HTR-8/SVneo (cell line): Measurements from ENCODE around the gene RIC8A.
"Not testable (repeated sequence)": the region's sequence is repeated elsewhere in the genome, so short reads cannot be mapped to it uniquely, and the experiment has no call there.

Experiments
- DNase-seq: peaks from one replicate; pipeline ENCODE4 v3.0.0; 2011; ENCODE audit warnings: low spot score, mixed read lengths; ENCODE audit not compliant: insufficient read length
- FAIRE-seq: peaks from 2 replicates; lab custom pipeline; 2011; peaks lifted over from hg19 to GRCh38; lab: Jason Lieb, UNC

Gene RIC8A

DNA sequence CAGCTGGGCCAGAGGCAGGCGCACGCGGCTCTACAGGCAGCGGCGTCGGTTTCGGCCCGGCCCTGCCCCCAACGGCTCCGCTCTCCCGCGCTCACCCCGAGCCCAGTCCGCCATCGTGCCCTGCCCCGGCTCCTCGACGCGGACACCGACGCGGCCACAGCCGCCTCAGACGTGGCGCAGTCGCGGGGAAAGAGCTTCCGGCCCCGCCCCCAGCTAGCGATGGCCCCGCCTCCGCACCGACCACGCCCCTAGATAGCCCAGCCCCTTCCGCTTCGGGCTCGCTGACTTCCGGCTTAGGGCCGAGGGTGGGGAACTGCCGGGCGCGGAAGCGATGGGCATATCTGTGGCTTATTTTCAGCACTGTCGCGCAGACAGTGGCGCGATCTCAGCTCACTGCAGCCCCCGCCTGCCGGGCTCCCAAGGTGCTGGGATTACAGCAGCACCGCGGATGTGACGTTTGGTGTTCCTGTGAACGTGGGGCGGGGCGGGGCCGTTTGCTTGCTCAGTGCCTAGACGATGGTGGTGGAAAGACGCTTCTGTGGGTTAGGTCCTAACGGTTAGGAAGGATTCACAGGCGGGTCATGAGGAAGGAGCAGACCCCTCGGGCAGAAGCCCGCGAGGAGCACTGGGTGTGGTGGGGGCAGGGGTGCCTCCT is at the start of gene RIC8A, which contains the start of gene BET1L:
Gene RIC8A, plus strand, starts transcription at position 501 of the 655 bp plus-strand sequence. CDS start 1,147 bp downstream, outside the sequence.
Gene BET1L, minus strand, starts transcription at position 192 of the 655 bp plus-strand sequence. Its CDS starts 78 bp downstream, at position 114.
- peak; percentile 96 for DNase-seq
- FAIRE-seq, result peak; percentile 96

DNA sequence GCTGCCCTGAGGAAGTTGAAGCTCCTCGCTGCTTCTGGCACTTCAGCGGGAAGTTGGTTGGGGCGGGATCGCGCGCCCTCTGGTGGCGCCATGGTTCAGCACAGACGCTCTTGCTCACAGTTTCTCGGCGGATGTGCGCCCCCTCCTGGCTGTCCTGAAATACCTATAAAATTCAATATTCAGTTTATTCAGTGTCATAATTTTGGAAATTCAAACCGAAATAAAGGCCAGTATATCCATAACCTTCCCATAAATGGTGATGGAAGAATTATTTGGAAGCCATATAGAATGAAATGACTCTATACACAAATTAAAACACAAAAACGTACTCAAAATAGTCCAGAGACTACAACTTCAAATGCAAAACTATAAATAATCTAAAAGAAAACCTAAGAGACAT is 27.3 kb upstream of the RIC8A start:
- DNase-seq, FAIRE-seq: not testable (repeated sequence)

DNA sequence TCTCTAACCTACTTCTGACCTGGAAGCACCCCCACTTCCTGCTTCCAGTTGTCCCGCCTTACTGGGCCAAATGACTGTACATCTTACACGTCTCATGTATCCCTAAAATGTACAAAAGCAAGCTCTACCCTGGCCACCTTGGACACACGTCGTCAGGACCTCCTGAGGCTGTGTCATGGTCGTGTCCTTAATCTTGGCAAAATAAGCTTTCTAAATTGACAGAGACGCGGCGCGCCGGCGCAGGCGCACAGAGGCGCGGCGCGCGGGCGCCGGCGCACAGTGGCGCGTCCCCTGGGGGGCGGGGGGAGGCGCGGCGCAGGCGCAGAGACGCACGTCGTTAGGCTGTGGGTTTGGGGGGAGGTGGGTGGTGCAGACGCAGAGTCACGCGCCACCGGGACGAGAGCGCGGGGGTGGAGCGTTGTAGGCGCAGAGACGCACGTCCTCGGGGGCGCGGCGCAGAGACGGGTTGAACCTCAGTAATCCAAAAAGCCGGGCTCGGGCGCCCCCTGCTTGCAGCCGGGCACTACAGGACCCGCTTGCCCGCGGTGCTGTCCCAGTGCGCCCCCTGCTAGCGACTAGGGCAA is 18.2 kb upstream of the RIC8A start:
- FAIRE-seq, DNase-seq: not testable (repeated sequence)

DNA sequence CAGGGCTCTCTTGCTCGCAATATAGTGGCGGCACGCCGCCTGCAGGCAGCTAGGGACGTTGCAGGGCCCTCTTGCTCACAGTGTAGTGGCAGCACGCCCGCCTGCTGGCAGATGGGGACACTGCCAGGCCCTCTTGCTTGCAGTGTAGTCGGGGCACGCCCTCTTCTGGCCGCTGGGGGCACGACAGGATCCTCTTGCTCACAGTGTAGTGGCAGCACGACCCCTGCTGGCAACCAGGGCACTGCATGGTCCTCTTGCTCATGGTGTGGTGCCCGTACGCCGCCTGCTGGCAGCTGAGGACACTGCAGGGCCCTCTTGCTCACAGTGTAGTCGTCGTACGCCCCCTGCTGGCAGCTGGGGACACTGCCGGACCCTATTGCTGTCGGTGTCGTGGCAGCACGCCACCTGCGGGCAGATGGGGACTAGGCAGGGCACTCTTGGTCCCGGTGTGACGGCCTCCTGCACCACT is 17.6 kb upstream of the RIC8A start:
- not testable (repeated sequence) for DNase-seq, FAIRE-seq

DNA sequence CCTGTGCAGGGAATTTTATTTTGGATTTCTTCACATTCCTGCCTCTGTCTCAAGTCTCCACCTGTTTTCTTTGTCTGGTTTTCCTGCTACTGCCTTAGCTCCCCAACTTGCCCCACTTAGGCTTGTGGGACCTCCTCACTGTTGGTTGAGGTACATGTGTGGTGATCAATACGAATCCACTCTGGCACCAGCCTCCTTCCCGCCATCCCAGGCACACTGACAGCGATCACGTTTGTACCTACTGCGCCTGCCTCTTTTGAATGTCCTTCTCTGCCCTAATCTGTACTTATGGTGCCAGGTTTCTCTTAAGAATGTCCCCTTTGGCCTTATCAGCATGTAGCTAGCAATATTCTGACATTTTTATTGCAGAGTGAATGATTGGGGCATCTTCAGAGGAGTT is 17.0 kb upstream of the RIC8A start:
- not testable (repeated sequence) for DNase-seq, FAIRE-seq

DNA sequence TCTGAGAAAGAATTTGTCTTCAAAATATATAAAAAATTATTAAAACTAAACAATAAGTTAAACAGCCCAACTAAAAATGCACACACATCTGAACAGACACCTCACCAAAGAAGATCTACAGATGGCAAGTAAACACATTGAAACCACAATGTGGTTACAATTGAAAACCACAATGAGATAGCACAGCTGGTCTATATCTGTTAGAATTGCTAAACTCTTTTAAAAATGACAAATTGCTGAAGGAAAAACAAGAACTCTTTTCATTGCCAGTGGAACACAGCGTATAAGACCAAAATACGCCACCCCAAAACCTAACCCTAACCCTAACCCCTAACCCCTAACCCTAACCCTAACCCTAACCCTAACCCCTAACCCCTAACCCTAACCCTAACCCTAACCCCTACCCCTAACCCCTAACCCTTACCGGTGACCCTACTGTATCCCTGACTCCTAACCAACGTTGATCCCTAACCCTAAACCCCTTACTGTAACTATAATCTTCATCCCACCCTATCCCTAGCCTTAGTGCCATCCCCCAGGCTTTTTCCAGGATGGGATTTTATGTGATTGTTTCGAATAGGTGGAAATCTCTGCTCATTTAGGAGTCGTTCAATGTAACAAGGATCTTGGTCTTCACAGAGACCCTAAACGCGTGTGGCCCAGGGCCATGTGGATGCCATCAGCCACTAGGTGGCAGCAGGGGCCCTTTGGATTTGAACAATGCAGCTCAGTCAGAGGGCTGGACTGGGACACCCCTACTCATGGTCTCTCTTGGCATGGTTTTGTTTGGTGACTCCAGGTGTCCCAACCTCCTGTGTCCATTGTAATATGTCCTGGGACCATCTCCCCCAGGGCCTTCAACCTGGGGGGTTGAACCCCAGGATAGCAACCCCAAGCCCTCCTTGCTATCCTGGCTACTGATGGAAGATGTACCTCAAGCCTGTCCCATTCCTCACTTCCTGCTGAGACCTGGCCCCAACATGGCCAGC is 15.7 kb upstream of the RIC8A start:
- DNase-seq, result not testable (repeated sequence)
- peak; percentile 82 for FAIRE-seq

DNA sequence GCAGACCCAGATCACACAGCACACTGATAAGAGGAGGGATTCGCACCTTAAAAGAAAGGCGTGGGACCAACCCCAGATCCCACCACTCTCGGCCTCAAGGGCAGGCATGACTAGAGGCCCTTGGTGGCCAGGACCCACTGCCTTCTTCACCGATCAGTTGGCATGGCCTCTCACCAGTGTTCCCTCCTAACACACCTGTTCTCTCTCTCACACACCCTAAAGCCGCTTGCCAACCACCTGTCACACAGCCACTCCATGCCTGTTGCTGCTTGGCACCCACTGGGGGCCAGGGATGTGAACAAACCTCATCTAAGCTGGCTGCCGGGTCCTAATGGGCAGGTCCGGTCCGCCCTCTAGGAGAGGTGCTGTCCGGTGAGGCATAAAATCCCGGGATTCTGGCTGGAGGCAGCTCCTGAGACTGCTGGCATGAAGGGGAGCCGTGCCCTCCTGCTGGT is 14.8 kb upstream of the RIC8A start, which contains the start of gene SCGB1C1:
Gene SCGB1C1, plus strand, starts transcription at position 405 of the 455 bp plus-strand sequence. Its CDS starts 22 bp downstream, at position 427.
- peak; percentile 78 for FAIRE-seq
- not testable (repeated sequence) for DNase-seq

DNA sequence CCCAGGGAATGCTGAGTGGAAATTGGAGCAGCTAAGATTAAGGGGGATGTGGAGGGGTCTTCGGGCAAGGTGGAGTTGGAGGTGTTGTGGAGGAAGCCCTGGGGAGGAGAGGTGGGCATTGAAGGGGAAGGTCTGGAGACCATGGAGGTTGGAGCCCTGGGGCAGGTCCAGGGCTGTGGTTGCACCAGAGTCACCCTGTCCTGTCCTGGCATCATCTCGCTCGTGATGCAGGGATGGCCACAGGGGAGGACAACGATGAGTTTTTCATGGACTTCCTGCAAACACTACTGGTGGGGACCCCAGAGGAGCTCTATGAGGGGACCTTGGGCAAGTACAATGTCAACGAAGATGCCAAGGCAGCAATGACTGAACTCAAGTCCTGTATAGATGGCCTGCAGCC is 14.0 kb upstream of the RIC8A start:
- FAIRE-seq, result peak; percentile 69
- not testable (repeated sequence) for DNase-seq

DNA sequence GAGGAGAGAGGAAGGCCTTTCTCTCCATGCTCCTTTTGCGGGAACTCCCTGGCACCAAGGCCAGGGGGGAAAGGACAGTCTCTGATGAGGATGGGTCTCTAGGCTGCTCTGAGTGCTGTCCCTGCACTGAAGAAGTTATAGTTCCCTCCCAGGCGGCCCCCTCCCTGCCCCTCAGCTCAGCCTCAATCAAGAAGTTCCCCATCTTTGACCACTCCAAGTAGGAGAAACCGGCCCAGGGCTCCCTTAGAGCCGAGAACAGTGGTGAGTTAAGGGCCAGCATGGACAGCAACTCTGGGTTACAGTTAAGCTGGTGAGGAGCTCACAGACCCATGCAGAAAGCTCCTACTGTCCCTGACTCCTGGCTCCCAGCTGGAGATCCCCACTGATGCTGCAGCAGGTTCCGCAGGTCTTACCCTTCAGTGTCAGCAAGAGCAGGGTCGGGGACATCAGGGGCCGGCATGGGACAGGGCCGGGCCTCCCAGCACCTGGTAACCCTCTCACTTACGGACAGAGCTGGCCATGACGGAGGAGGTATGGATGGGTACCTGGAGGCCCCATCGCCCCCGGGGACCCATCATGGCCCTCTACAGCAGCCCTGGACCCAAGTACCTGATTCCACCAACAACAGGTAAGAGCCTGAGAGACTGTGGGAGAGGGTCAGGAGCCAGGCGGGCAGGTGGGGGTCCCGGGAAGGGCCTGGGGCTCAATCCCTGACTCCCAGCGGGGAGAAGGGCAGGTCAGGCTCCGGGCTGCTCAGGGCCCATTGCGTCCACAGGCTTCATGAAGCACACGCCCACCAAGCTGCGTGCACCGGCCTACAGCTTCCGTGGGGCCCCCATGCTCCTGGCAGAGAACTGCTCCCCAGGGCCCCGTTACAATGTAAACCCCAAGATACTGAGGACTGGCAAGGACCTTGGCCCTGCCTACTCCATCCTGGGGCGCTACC is 10.4 kb upstream of the RIC8A start:
- FAIRE-seq (no peak), DNase-seq (no peak)

DNA sequence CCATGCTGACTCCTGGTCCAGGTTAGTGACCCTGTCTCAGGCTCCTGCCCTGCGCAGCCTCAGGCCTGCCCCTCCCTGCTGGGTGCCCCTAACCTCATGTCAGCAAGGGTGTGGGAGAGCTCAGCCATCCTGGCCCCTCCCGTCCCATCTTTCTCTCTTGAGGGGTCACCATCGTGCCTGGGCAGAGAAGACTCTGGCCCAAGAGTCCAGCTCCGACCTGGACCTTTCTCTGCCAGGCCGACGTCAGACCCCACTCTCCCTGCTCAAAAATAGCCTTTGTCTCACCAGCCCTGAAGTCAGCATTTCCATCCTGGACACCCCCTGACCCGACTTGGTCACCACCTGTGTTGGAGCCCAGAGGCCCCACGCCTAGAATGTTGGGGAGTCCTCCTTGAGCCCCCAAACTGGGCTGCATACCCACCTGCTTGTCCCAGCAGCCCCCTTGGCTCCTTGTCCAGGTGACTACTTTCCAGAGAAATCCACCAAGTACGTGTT is 9.7 kb upstream of the RIC8A start:
- no peak for FAIRE-seq
- no peak for DNase-seq

DNA sequence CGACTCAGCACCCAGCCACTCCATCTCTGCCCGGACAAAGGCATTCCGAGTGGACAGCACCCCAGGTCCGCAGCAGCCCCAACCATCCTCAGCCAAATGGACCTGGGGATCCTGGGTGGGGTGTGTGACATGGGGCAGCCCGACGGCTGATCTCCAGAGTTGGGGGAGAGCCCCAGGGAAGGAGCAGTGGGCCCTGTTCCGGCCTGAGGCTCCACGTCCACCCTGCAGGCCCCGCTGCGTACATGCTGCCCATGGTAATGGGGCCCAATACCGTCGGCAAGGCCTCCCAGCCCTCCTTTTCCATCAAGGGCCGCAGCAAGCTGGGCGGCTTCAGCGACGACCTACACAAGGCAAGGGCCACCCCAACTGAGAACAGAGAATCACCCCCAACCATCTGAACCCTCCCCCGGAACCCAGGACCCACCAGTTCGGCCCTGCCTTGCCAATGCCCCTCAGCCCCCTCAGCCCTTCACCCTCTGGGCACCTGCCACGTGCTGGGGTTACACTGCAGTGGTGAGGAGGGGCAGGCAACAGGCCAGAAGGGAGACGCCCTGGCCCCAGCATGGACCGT is 9.2 kb upstream of the RIC8A start:
- DNase-seq (no peak), FAIRE-seq (no peak)

DNA sequence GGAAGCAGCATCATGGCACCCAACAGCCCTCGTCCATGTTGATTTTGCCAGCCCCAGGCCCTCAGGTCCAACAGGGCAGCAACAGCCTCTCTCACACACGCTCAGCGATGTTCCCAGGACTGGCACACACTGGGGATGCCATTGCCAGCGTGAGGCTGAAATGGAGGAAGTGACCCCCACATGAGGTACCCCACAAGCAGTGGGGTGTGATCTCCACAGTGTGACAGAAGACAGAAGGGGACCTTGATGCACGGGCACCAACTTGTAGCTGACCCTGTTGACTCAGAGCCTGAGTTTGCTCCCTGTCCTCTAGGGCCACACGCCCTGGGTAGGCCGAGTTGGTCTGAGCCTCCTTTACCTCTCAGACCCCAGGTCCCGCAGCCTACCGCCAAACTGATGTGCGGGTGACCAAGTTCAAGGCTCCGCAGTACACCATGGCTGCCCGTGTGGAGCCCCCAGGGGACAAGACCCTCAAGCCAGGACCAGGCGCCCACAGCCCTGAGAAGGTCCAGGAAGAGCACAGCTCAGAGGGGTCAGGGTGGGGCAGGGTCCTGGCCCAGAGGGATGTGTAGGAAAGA is 8.4 kb upstream of the RIC8A start:
- no peak for FAIRE-seq
- DNase-seq, result no peak

DNA sequence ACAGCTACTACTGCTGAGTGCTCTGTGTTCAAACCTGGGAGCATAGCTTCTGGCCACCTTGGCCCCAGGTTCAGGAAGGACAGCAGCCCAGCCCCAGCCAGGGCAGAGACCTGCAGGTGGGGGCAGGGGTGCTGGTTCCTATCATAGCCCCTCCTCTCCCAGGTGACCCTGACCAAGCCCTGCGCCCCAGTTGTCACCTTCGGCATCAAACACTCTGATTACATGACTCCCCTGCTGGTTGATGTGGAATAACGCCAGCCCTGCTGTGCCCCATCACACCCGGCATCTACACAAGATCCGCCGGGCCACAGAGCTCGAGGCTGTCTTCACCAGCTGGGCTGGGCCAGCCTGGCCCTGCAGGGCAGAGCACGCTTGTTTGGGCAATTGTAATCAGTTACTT is 7.7 kb upstream of the RIC8A start:
- no peak for FAIRE-seq
- DNase-seq, result no peak

DNA sequence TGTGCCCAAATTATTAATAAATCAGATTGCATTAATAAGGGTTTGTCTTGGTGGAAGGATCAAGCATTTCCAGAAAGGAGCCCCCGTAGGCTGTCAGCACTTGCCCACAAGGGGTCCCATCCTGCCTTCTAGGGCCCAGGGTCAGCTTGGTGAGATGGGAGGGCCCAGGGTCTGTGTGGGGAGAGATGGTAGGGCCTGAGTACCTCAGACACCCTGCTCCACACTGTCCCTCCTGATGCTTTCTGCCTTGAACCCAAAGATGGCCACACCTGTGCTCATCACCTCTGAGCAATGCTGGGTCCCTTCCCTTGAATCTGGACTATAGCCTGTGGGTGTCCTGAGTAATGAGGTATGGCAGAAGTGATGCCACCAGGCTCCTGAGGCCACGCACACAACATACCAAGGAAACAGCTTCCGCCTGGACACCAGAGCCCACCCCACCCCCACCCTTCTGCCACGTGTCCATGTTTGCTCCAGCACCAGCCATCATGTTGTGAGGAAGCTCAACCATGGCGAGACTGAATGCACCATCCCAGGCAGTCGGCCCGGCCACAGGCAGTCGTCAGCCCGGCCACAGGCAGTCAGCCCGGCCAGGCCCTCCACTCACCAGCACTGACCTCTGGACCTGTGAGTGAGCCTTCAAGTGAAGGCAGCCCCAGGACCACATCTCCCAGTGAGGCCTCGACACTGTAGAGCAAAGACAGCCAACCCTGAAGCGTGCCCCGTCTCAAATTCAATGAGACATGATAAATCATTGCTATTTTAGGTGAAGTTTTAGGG is 7.1 kb upstream of the RIC8A start:
- DNase-seq, result no peak
- FAIRE-seq, result no peak

DNA sequence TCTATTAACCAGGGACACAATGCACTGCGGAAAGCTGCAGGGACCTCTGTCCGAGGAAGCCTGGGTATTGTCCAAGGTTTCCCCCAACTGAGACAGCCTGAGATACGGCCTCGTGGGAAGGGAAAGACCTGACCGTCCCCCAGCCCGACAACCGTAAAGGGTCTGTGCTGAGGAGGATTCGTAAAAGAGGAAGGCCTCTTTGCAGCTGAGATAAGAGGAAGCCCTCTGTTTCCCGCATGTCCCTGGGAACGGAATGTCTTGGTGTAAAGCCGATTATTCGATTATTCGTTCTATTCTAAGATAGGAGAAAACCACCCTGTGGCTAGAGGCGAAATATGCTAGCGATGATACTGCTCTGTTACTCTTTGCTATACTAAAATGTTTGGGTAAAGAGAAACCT is 5.5 kb upstream of the RIC8A start:
- DNase-seq, result no peak

DNA sequence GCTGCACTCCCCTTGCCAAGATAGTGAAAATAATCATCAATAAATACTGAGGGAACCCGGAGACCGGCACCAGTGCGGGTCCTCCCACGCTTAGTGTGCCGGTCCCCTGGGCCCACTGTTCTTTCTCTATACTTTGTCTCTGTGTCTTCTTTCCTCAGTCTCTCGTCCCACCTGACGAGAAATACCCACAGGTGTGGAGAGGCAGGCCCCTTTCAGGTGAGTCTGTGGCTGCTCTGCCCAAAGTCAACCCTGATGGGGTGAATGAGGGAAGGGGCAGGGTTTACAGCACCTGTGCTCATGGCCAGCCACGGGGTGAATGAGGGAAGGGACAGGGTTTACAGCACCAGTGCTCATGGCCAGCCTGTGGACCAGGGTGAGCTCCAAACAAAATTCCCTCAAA is 5.0 kb upstream of the RIC8A start:
- DNase-seq (no peak), FAIRE-seq (peak; percentile 28)

More for the DNA sequence above, 5.5 kb upstream of the RIC8A start:
- no peak for FAIRE-seq
